ENCODE measurements around the gene ATR.
"Not testable (repeated sequence)": the region's sequence is repeated elsewhere in the genome, so short reads cannot be mapped to it uniquely, and the experiment has no call there.

ATR gene

DNA sequence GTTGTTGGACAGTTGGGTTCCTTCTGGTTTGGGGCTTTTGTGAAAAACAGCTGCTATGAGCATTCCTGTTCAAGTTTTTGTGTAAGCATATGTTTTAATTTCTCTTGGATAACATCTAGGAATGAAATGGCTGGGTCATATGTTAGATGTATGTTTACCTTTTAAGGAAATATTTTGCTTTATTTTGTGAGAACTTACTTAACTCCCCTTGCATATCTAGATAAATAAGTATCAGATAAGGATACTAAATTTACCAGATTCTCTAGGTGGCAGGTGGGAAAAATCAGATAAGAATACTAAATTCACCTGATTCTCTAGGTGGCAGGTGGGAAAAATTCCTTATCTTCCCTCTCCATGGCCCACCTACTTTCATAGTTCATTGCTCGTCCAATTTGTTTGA, 16.6 kb upstream of the ATR start:
- DNase-seq (ENCODE audit: low spot score) = no peak

DNA sequence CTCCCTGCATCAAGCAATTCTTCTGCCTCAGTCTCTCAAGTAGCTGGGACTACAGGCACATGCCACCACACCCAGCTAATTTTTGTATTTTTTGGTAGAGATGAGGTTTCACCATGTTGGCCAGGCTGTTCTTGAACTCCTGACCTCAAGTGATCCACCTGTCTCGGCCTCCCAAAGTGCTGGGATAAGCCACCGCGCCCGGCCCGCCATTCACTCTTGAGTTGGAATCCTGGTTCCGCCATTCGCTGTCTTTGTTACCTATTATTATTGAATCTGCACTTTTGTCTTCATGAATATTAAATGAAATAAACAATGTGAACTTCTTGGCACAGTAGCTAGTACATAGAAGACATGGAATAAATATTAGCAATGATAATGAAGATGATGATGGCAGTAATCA, 13.7 kb upstream of the ATR start:
- not testable (repeated sequence) for DNase-seq (ENCODE audit: low spot score)

DNA sequence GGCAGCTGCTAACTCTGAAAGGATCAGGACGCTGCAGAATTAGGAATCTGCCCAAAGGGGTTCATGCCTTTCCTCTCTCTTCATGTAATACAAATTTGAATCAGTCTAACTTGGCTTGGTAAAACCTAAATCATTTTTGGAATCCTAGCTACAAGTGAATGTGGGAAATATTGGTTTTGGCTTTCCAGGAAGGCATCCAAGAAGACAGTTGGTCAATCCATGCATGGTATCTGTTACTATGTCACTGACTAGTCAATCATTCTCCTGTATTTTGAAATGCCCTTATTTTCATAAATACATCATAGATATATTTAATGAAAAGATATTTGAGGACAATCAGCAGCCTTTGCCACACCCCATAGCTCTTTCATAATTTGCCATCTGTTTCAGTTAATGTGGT, 10.2 kb upstream of the ATR start:
- DNase-seq (ENCODE audit: low spot score) = no peak

DNA sequence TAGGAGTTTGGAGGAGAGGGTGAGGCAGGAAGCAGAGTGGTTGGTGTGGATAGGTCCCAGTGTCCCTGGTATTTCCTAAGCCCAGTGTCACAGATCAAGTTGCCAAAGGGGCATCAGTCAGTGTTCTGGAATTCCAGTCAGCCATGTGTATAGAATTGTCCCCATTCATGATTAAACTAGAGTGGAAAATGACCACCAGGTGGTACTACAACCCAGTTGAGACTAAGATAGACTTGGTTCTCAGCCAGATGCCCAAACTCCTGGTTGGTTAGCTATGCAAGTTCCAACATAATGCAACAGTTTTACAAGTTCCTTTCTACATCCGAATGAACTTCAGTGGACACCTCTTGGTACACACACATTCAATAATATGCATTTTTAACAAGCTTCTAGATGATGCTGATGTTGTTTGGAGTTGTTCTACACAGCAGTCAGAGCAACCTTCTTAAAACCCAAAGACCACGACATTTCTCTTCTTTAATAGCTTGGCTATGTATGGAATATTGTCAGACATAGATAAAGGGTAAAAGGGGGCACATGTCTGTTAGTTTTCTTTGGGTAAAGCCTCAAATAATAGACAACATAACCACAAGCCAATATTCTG, 8.4 kb upstream of the ATR start:
- DNase-seq (ENCODE audit: low spot score) = peak; percentile 81

DNA sequence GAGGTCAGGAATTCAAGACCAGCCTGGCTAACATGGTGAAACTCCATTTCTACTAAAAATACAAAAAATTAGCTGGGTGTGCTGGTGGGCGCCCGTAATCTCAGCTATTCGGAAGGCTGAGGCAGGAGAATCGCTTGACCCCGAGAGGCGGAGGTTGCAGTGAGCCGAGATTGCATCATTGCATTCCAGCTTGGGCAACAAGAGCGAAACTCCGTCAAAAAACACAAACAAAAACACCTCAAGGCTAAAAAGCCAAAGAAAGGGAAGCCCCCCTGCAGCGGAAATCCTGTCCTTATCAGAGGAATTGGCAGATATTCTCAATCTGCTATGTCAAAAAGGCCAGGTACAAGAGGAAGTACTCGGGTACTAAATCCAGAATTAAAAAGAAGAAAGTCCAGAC, 2.5 kb upstream of the ATR start:
- DNase-seq (ENCODE audit: low spot score) = not testable (repeated sequence)

DNA sequence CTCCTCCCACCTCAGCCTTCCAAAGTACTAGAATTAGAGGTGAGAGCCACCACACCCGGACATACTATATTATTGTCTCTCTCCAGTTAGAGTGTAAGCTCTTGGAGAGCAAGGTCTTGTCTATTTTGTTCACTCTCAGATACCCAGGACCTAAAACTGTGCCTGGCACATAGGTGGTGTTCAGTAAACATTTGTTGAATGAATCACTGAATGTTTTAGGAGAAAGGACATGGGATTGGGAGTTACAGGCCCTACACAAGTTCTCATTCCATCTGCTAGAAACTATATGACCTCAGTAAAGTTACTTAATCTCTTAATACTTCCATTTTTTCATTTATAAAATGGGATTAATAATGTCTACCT, 1.5 kb upstream of the ATR start:
- DNase-seq (ENCODE audit: low spot score) = no peak

DNA sequence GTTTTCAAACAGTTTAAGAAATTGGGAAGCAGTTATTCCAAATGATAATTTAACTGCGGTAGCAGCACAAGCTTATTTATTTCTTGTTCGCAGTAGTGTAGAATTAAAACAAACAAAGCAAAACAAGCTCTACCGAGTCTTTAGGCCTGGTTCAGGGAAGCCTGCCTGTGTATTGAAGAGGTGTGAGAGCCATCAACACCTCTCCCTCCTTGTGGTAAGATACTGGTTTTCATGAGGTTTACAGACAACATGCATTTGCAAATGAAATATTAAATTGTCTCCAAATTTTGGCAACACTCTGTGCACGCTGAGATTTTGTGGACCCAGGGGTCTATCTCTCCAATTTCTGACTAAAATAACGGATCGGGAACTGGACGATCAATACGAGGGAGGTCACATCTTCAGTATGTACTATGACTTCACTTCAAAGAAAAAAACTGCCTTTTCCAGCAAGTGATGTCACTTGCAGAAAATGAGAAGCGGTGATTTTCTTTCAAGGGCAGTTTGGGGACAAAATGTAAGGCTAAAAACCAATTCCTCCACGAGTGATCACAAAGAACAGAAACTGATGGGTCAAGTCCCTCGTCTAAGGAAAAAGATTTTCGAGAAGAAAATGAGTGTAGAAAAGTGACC, 721 bp downstream of the ATR start:
- DNase-seq (ENCODE audit: low spot score) = peak; percentile 74

DNA sequence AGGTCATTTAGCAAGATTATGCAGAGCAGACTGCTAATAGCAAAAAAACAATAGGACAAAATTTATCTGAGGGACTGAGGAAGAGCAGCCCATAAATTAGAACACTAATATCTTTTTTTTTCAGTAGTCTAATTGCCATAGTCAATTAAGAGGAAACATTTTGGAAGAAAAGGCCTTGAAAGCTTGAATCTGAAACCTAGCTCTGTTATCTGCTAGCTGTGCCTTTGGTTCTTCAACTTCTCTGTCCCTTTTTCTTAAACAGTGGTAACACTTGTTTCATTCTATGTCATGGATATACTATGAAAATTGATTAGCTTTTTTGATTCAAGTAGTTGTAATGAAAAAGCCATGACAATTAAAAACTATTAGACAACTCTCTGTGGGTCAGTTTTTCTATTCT, 1.7 kb downstream of the ATR start:
- no peak for DNase-seq (ENCODE audit: low spot score)

DNA sequence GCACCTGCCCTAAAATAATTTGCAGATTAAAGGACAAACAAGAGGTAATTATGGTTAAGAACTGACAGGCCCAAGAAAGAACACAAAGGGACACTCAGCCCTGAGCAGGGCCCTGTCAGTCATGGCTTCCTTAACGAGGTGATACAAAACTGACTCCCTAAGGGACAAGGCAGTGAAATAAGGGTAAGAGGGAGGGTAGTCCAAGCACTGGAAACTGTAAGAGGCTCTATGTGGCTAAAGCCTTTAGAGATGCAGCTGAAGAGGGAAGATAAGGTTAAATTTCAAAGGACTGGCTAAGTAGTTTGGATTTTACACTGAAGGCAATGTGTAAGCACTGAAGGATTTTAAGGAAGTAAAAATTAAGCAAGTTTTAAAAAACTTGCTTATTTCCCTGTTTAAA, 3.9 kb downstream of the ATR start:
- DNase-seq (ENCODE audit: low spot score) = no peak

DNA sequence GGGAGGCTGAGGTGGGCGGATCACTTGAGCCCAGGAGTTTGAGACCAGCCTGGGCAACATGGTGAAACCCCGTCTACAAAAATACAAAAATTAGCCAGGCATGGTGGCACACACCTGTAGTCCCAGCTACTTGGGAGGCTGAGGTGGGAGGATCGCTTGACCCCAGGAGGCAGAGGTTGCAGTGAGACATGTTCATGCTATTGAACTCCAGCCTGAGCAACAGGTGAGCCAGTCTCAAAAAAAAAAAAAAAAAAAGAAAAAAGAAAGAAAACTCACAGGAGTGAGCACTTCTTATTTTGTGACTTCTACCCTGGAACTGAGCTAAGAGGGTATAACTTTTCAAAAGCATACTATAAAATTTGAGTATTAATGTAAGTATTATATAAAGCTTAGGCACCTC, 4.3 kb downstream of the ATR start:
- DNase-seq (ENCODE audit: low spot score) = not testable (repeated sequence)

DNA sequence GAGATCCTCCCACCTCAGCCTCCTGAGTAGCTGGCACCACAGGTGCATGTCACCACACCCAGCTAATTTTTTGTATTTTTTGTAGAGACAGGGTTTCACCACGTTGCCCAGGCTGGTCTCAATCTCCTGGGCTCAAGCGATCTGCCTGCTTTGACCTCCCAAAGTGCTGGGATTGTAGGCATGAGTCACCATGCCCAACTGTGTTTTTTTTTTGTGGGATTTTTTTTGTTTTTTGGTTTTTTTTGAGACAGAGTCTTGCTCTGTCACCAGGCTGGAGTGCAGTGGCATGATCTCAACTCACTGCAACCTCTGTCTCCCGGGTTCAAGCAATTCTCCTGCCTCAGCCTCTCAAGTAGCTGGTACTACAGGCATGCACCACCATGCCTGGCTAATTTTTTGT, 9.1 kb downstream of the ATR start:
- not testable (repeated sequence) for DNase-seq (ENCODE audit: low spot score)

DNA sequence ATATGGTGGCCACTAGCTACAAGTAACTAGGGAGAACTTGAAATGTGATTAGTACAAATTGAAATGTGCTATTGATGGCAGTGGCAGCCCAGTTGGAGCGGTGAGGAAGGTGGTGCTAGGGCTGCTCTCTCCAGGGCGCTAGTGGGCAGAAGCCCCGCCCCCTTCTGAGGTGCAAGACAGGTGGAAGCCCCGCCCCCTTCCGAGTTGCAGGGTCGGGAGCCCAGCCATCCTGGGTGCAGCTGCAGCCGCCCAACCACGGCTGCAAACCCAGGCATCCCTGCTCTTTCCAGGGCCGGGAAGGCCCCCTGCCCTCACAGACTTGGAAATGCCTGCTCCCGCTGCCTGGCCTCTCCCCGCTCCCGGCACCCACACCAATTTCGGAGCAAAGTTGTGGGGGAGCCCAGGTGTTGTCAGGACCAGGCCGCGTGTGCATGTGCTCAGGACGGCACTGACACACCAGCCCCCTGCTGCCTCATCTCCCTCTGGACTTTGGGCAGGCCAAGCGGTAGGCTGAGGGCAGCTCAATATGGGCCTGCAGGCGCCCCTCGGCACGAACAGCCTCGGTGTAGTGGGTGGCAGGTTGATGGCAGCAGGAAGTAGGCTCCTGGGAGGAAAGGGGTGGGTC, 10.0 kb downstream of the ATR start:
- no peak for DNase-seq (ENCODE audit: low spot score)

DNA sequence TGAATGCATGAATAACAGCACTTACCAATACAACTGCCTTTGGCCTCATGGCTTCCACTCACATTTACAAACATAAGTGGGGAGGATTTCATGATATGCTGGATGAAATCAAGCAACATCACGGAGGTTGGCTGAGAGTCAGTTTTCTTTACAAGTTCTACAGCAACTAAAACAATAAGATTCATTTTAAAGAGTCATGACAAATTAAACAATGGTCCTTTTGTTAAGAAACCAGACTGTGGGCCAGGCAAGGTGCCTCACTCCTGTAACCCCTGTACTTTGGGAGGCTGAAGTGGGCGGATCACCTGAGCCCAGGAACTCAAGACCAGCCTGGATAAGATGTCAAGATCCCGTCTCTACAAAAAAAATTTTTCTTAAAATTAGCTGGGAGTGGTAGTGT, 12.4 kb downstream of the ATR start:
- no peak for DNase-seq (ENCODE audit: low spot score)

DNA sequence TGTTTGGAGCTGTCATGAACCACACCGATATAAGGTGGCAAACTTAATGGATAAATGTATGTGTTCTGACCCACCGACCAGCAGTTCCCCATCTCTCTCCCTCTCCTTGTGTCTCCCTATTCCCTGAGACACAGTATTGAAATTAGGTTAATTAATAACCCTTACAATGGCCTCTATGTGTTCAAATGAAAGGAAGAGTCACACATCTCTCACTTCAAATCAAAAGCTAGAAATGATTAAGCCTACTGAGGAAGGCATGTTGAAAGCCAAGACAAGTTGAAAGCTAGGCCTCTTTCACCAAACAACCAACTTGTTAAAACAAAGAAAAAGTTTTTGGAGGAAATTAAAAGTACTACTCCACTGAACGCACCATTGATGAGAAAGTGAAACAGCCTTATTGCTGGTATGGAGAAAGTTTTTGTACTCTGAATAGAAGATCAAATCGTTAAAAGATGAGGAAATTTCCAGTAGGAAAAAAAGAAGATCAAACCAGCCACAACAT, 15.0 kb downstream of the ATR start:
- no peak for DNase-seq (ENCODE audit: low spot score)

DNA sequence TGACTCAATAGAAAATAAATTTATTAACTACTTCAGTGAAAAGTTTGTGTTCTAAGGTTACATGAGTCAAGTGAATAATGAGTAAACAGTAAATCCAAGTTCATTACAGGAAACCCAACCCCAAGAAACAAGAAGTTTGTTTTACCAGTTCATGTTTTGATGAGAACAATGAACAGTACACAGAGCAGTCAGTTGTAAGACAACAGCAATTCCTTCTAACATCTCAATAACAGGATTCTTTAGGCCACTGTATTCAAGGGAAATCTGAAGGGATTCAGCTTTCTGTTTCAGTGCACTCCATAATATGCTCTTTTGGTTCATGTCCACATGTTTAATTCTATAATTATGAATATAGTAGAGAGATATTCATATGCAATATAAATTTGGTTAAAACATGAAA, 18.4 kb downstream of the ATR start:
- no peak for DNase-seq (ENCODE audit: low spot score)

DNA sequence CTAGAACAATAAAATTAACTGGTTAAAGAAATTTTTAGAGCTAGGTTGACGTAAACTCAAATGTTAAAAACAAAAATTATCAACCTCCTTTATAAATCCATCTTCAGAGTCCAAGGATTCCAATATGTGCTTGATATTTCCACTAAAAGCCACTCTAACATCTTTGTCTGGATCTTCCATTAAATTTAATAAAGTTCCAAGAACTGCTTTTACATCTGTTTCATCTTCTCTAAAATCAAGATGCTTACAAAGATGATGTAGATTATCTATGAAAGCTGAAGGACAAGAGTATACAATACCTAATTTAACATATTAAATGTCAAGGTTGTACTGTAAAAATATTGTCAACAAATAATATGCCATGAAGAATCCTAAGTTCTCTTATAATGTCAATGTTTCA, 24.8 kb downstream of the ATR start:
- DNase-seq (ENCODE audit: low spot score) = no peak

DNA sequence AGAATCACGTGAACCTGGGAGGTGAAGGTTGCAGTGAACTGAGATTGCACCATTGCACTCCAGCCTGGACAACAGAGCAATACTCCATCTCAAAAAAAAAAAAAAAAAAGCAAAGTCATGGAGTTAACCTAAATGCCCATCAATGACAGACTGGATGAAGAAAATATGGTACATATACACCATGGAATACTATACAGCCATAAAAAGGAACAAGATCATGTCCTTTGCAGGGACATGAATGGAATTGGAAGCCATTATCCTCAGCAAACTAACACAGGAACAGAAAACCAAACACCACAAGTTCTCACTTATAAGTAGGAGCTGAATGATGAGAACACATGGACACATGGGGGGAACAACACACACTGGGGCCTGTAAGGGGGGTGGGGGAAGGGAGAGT, 26.0 kb downstream of the ATR start:
- not testable (repeated sequence) for DNase-seq (ENCODE audit: low spot score)

DNA sequence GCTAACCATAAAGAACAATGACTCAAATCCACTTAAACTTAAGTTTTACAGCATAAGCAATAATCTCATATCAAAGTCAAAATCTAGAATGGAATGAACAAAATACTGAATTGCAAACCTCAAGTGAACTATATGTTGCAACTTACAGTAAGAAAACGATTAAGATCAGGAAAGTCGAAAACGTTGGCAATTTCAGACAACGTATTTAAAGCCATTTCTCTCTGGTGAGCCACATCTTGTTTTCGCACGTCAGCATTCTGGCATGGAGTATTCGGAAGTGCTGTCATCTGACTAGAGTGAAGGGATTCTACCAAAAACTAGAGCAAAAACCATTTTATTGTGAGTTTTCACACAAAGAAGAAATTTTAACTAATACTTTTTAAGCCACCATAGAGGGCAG, 28.5 kb downstream of the ATR start:
- DNase-seq (ENCODE audit: low spot score) = no peak

DNA sequence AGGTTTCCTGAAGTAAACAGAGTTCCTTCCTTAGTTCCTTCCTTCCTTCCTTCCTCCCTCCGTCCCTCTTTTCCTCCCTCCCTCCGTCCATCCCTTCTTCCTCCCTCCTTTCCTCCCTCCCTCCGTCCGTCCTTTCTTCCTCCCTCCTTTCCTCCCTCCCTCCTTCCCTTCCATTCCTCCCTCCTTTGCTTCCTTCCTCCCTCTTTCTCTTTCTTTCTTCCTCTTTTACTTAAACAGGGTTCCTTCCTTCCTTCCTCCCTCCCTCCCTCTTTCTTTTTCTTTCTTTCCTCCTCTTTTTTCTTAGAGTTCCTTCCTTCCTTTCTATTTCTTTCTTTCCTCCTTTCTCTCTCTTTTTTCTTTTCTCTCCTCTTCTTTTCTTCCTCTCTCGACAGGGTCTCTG, 35.2 kb downstream of the ATR start:
- DNase-seq (ENCODE audit: low spot score) = no peak

DNA sequence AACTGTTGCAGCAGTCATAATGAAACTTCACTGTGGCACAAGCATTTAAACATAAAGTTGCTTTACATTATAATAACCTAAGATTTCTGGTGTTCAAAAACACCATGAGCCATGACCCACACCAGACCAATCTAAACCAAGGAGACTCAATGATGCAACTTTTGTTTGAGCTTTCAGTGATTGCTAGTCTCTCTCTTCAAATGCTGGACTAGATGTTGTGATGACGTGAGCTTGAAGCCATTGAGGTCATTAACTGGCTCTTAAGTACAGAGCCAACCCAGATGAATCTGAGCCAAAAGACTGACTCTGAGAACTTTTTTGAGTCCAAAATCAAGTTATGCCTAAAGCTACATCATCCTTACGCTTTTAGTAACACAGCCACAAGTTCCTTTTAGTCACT, 36.5 kb downstream of the ATR start:
- DNase-seq (ENCODE audit: low spot score) = no peak

DNA sequence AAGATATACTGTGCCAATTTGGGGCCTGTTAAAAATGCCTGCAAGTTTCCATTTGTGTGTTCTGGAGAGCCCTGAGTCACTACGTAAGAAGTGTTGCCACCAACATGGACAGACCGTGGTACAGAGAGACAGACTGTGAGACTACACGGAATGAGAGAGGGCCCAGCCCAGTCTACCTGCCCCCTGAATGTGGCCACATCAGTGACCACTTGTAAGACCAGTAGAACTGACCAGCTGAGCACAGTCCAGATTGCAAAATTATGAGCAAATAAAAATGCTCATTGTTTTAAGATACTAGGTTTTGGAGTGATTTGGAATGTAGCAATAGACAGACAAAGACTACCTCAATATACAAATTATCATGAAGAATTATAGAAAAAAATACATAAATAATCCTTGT, 42.0 kb downstream of the ATR start:
- DNase-seq (ENCODE audit: low spot score) = no peak

DNA sequence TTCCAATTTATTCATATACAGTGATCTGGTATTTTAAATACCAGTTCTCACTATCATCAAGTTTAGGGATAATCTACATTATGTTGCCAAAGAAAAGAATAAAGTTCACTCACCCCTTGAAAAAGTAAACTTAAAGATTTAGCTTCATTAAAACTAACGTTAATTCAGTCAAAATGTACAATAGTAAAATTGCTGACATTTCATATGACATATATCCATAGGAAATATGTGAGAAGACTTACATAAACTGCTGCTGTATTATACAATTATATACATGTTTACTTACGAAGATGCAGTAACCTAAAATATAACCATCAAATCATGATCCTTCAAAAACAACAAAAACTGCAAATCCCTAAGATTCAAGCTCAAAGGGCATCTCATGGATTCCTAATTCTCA, 44.0 kb downstream of the ATR start:
- DNase-seq (ENCODE audit: low spot score) = no peak

DNA sequence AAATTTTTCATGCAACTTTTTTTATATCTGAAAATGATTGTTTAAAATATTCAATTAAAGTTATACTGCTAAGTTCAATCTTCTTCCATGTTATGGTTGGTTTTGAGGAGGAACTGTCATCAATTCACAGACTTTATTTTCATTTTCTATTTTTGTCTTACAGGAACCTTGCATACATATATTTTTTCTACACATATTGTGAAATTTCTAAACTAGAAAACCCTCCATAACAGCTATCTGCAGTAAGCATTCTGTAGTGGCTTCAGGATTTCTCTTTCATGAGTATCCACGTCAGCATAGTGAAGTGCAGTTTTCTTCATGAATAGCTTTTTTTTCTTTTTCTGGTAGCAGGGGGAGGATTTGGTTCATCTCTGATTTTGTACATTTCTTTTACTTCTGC, 48.2 kb downstream of the ATR start:
- DNase-seq (ENCODE audit: low spot score) = no peak

All from NAMALWA (cell line).